ENCODE measurements around the gene DPP10.
"Not testable (repeated sequence)": the region's sequence is repeated elsewhere in the genome, so short reads cannot be mapped to it uniquely, and the experiment has no call there.

Gene DPP10

GRCh38 chr2:114517580-114517979 lies 75.1 kb downstream of the DPP10 start:
- DNase-seq, result no peak

GRCh38 chr2:114518738-114519137 lies 76.3 kb downstream of the DPP10 start:
- DNase-seq, result no peak

DNA sequence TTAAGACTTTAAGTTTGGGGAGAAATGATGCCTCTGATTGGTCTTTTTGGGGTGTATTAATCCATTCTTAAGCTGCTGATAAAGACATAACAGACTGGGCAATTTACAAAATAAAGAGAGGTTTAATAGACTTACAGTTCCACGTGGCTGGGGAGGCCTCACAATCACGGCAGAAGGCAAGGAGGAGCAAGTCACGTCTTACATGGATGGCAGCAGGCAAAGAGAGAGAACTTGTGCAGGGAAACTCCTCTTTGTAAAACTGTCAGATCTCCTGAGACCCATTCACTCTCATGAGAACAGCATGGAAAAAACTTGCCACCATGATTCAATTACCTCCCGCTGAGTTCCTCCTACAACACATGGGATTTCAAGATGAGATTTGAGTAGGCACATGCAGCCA lies 80.2 kb downstream of the DPP10 start:
- DNase-seq, result not testable (repeated sequence)

DNA sequence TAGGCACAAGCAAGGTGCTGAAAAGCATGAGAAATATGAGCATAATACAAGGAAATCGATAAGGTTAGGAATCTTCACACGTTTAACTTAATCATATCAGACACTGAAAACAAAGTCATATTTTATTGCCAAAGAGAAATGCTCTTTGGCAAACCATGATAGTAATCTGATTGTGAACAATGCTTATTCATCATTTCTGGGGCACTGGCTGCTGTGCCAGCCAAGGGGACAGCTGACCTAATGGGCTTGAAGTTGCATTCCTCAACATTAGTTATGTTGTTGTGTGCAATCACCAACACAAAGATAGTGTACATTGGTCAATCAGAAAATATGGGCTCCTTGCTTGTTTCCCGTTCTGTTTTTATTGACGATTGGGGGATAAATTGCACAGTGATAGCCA lies 83.5 kb downstream of the DPP10 start:
- DNase-seq, result no peak

DNA sequence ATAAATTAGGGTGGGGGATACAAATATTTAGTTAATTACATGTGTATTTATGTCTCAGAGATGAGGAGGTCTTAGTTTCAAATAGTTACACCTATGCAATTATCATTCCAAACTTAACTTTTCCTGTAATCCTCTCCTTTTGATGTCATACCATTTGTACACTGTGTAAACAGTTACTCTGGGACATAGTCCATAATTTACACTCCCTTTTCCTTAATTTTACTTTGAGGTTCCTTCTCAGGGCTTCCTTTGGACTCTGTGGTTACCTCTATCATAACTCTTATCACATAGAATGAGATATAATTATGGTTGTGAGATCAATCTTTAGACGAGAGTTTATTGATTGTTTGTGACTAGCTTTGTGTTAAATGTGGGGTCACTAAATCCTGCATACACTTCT lies 84.4 kb downstream of the DPP10 start:
- no peak for DNase-seq

- no peak for DNase-seq
Observed at GRCh38 chr2:114527330-114527983, 85.0 kb downstream of the DPP10 start.

DNA sequence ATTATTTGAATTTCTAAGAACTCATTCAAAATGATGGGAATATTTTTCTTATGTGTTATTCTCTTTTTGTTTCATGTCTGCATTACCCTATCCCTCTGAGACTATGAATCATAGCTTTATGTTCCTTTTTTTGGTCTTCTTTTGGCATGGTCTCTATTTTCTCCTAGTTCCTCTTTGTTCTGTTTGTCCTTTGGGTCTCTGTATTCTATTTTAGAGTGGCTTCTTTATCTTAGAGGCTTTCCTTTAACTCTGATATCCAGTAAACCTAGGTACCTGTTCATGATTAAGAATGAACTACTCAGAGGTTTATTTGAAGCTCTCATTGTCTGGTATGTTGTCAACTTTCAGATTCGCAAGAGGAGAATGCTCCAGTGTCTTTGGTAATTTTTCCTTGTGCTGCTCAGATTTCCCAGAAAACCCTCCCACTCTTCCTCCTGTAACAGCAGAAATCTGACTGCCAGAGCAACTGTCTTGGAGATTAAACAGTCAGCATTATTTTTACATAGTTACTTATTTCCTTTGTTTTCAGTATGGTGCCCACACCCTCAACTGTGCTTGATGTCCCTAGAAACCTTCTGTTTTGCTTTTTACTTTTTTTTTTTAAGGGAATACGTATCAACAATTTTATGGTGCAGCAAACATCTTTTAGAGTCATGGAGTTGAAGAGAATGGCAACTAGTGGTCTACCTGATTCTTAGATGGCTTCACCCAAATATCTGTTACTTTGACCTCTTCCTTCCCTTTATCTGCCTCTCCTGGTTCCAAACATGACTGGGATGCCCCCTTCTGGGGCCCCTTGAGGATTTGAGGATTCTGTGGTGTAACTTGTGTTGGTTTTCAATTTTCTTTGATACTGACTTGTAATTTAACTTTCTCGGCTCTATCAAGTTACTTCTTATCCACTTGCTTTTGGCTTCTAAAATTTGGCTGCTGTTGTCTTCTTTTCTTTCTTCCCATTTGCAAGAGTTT lies 92.0 kb downstream of the DPP10 start:
- no peak for DNase-seq

DNA sequence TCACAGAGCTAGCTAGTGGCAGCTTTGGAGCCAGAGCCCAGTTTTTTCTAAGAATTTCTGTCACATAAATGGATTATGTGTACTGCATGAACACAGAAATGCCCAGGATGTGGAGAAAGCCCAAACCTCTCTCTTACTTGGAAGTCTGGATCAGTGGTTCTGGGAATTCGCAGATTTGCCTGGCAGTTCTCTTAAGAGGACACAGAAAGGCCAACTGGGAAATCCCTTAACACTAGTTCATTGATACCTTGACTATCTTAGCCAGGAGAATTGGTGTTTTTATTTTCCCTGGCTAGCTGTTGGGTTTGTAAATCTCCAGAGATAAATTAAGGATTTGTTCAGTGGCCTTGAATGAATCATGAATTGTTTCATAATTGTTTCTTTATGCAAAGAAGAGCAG lies 95.3 kb downstream of the DPP10 start:
- DNase-seq, result no peak

GRCh38 chr2:114542695-114543094 lies 100.3 kb downstream of the DPP10 start:
- no peak for DNase-seq

DNA sequence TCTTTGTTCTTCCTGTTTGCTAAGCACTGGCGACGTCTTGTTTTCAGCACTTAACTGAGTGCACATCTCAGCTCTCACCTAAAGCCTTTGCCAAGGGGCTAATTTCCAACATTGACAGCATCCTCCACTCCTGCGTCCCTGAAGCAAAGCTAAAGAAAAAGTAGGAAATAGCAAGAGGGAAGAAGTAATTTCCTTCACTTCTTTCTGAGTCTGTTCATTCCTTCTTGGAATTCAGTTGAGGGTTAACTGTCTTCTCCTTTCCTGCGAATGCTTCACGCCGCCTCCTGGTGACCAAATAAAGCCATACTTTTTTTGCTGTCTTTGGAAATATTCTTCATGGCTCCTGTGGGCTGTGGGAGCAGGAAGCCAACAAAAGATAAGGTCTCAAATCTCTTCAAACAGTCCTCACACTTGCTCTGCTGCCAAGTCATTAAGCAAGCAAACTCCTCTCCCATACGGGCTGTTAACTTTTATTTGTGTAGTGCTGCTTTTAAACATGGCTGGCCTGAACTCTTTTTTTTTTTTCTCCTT lies 100.9 kb downstream of the DPP10 start:
- no peak for DNase-seq

DNA sequence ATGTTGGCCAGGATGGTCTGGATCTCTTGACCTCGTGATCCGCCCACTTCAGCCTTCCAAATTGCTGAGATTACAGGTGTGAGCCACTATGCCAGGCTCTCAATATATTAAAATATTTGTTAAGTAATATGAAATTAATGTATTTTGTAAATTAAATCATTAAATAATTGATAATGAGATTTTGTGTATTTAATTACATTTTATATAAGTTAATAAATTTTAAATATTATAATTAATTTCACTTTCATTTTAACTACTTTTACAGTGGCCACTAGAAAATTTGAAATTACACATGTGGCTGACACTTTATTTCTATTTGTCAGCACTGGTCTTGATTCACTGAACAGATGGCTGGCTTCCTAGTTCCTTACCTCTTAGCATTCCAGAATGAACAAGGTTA lies 102.6 kb downstream of the DPP10 start:
- DNase-seq, result no peak

DNA sequence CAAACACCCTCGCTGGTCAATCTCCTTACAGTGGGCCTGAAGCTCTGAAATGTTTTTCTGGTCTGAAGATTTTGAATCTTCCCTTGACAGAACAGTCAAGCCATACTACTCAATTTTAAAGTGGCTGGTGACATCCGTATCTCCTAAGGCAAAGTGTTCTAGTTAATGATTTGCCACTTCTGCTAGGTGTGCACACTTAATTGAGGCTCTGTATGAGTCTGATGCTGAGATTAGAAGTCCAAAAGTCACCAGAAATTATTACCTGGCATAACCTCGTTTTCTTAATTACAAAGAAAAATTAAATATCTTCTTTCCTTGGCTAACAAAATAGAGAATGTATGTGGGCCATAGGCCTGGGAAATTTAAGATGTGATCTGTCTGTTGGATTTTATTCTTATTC lies 104.1 kb downstream of the DPP10 start:
- no peak for DNase-seq

DNA sequence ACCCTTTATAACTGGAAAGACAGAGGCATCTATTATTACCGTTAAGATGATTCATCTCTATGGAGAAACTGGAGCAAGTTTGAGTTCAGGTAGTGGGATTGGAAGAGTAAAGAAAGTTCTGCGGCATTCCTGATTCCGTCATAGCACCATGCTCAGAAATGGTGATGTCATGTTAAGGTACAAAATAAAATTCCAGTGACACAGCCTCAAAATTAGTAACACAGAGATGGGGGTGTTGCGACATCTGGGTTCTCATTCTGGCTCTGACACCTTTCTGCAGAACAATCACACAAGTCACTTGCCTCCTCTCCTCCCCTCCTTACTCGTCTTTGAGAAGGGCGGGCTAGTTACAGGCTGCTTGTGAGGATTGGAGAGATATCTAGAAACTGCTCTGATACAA lies 105.7 kb downstream of the DPP10 start:
- DNase-seq, result no peak

DNA sequence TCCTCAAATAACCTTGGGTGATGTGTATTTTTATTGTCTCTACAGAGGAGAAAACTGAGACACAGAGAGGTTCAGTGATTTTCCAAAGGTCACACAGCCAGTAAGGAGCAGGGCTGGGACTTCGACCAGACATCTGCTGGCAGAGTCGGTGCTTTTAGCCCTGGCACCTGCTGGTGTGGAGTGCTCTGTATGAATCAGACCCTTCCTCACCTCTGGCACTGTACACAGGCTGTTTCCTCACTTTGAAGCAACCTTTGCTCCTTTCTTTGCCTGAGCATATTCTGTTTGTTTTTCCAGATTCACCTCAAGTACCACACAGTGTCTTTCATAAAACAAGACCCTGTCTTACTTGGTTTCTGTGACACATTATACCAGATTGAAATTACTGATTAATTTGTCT lies 107.9 kb downstream of the DPP10 start:
- no peak for DNase-seq

GRCh38 chr2:114550895-114551793 lies 108.7 kb downstream of the DPP10 start:
- no peak for DNase-seq

GRCh38 chr2:114553027-114553426 lies 110.6 kb downstream of the DPP10 start:
- DNase-seq, result no peak

DNA sequence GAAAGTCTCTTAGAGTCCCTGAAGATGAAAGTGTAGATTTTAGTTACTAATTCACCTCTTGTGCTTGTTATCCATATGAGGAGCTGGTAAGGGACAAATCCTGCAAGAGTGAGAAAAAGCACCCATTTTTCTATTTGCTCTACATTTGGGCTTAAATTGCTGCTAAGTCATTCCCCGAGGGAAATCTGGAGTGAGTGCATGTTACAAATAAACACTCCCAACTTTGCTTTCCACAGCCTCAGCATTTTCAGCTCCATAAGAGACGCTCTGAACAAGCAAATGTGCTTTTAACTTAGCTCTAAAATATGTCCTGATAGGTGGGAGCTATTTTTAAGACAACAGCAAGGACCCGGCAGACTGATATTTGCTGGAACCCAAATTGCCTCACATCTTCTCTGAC lies 126.7 kb downstream of the DPP10 start:
- no peak for DNase-seq

GRCh38 chr2:114577657-114578056 lies 135.2 kb downstream of the DPP10 start:
- DNase-seq, result no peak

GRCh38 chr2:114579542-114579941 lies 137.1 kb downstream of the DPP10 start:
- no peak for DNase-seq

- DNase-seq, result no peak
Observed at GRCh38 chr2:114580691-114581090, 138.2 kb downstream of the DPP10 start.

DNA sequence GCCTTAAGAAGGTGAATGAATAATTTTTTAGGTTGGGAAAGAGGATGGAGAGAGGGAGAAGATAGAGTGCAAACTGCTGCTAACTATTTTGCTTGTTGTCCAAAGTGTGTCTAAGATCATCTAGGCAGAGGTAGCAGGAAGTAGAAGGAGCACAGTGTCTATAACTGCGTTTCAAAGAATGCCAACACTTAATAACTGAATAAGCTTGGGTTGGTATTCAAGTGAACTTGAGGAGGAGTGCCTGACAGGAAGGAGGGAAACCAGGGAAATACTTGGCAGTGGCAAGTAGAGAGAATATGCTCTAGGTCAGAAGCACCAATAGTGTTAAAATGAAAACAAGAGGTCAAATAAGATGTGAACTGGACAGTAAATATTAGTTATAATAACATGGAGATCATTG lies 155.9 kb downstream of the DPP10 start:
- no peak for DNase-seq

GRCh38 chr2:114609203-114609602 lies 166.8 kb downstream of the DPP10 start:
- DNase-seq, result no peak

- DNase-seq, result no peak
Observed at GRCh38 chr2:114609801-114610200, 167.4 kb downstream of the DPP10 start.

All from SIG-M5 (cell line).